ENCODE measurements around the gene PCDHGA7.
"Not testable (repeated sequence)": the region's sequence is repeated elsewhere in the genome, so short reads cannot be mapped to it uniquely, and the experiment has no call there.

PCDHGA7 gene

GRCh38 chr5:141345327-141345726, 37.2 kb upstream of the PCDHGA7 start:
- TF ChIP-seq, protein P1, sequence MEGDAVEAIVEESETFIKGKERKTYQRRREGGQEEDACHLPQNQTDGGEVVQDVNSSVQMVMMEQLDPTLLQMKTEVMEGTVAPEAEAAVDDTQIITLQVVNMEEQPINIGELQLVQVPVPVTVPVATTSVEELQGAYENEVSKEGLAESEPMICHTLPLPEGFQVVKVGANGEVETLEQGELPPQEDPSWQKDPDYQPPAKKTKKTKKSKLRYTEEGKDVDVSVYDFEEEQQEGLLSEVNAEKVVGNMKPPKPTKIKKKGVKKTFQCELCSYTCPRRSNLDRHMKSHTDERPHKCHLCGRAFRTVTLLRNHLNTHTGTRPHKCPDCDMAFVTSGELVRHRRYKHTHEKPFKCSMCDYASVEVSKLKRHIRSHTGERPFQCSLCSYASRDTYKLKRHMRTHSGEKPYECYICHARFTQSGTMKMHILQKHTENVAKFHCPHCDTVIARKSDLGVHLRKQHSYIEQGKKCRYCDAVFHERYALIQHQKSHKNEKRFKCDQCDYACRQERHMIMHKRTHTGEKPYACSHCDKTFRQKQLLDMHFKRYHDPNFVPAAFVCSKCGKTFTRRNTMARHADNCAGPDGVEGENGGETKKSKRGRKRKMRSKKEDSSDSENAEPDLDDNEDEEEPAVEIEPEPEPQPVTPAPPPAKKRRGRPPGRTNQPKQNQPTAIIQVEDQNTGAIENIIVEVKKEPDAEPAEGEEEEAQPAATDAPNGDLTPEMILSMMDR (IDR thresholded peaks at IDR 0.05; ENCODE audit: low read depth, low read length): no peak
- in situ Hi-C loops (cut with HindIII; ENCODE audit: low sequenced_read_pairs): no loop called here
- DNase-seq (ENCODE audit: low read depth, low spot score): no peak
- no peak overlapping the region for H3K4me3 ChIP-seq (ENCODE audit: low read depth, low read length)

DNA sequence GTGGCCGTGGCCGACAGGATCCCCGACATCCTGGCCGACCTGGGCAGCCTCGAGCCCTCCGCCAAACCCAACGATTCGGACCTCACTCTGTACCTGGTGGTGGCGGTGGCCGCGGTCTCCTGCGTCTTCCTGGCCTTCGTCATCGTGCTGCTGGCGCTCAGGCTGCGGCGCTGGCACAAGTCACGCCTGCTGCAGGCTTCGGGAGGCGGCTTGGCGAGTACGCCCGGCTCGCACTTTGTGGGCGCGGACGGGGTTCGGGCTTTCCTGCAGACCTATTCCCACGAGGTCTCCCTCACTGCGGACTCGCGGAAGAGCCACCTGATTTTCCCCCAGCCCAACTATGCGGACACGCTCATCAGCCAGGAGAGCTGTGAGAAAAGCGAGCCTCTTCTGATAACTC, 36.5 kb upstream of the PCDHGA7 start:
- H3K4me3 ChIP-seq (ENCODE audit: low read depth, low read length); in situ Hi-C loops (cut with HindIII; ENCODE audit: low sequenced_read_pairs); DNase-seq (ENCODE audit: low read depth, low spot score): not testable (repeated sequence)

- DNase-seq (ENCODE audit: low read depth, low spot score): peak; percentile 53
- in situ Hi-C loops (cut with HindIII; ENCODE audit: low sequenced_read_pairs): no loop called here
- H3K4me3 ChIP-seq (ENCODE audit: low read depth, low read length): peak within 1 kb of the TSS; percentile 32
- TF ChIP-seq, protein P1 (IDR thresholded peaks at IDR 0.05; ENCODE audit: low read depth, low read length): peak; percentile 57
Measured at GRCh38 chr5:141349917-141350619, 32.5 kb upstream of the PCDHGA7 start, which contains the start of gene PCDHGB1. Gene PCDHGB1 (plus strand): TSS chr5:141350099. CDS start chr5:141350261, 162 bp downstream.

DNA sequence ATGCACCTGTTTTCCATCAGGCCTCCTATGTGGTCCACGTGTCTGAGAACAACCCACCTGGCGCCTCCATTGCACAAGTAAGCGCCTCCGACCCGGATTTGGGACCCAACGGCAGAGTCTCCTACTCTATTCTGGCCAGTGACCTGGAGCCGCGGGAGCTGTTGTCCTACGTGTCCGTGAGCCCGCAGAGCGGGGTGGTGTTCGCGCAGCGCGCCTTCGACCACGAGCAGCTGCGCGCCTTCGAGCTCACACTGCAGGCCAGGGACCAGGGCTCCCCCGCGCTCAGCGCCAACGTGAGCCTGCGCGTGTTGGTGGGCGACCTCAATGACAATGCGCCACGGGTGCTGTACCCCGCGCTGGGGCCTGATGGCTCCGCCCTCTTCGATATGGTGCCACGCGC, 31.0 kb upstream of the PCDHGA7 start:
- DNase-seq (ENCODE audit: low read depth, low spot score): no peak
- in situ Hi-C loops (cut with HindIII; ENCODE audit: low sequenced_read_pairs): no loop called here
- H3K4me3 ChIP-seq (ENCODE audit: low read depth, low read length): no peak overlapping the region
- TF ChIP-seq, protein P1 (IDR thresholded peaks at IDR 0.05; ENCODE audit: low read depth, low read length): no peak

DNA sequence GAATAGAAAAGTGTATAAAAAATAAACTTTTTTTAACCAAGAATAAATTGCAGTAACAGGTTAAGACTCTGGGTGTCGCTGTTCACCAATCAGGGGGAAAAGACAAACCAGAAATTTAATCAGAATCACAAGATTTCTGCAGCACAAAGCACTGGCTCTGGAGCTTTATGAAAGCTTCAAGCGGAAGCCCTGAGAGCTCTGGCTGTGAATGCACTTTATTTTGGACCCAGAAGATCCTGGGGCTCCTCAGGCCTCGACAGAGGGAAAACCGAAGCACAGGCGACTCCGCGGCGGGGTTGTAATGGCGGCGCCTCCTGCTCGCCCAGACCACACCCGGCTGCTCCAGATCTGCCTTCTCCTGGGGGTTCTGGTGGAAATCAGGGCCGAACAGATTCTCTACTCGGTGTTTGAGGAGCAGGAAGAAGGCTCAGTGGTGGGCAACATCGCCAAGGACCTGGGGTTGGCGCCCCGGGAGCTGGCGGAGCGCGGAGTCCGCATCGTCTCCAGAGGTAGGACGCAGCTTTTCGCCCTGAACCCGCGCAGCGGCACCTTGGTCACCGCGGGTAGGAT, 27.6 kb upstream of the PCDHGA7 start, which contains the start of gene PCDHGA4:
PCDHGA4 (plus strand) TSS at position 122 of the 570 bp plus-strand sequence; CDS start at position 209, 87 bp downstream.
- peak within 1 kb of the TSS; percentile 35 for H3K4me3 ChIP-seq (ENCODE audit: low read depth, low read length)
- in situ Hi-C loops (cut with HindIII; ENCODE audit: low sequenced_read_pairs): no loop called here
- TF ChIP-seq, protein P1 (IDR thresholded peaks at IDR 0.05; ENCODE audit: low read depth, low read length): peak; percentile 43
- no peak for DNase-seq (ENCODE audit: low read depth, low spot score)

DNA sequence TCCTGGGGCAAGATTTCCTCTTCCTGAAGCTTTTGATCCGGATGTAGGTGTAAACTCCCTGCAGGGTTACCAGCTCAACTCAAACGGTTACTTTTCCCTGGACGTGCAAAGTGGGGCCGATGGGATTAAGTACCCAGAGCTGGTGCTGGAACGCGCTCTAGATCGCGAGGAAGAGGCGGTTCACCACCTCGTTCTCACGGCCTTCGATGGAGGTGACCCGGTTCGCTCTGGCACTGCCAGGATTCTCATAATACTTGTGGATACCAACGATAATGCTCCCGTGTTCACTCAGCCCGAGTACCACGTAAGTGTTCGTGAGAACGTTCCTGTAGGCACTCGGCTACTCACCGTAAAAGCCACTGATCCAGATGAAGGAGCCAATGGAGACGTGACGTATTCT, 26.9 kb upstream of the PCDHGA7 start:
- no peak for DNase-seq (ENCODE audit: low read depth, low spot score)
- in situ Hi-C loops (cut with HindIII; ENCODE audit: low sequenced_read_pairs): no loop called here
- TF ChIP-seq, protein P1 (IDR thresholded peaks at IDR 0.05; ENCODE audit: low read depth, low read length): no peak
- H3K4me3 ChIP-seq (ENCODE audit: low read depth, low read length): peak overlapping the region; percentile 35

GRCh38 chr5:141356133-141356532, 26.4 kb upstream of the PCDHGA7 start:
- no peak overlapping the region for H3K4me3 ChIP-seq (ENCODE audit: low read depth, low read length)
- no peak for DNase-seq (ENCODE audit: low read depth, low spot score)
- in situ Hi-C loops (cut with HindIII; ENCODE audit: low sequenced_read_pairs): no loop called here
- TF ChIP-seq, protein P1 (IDR thresholded peaks at IDR 0.05; ENCODE audit: low read depth, low read length): no peak

Data from astrocyte of the spinal cord (primary cell).